SK-N-SH treated with all-trans-retinoic acid at 6 μM for 48 hours (cell line): ENCODE measurements around the gene SCAPER.
"Not testable (repeated sequence)": the region's sequence is repeated elsewhere in the genome, so short reads cannot be mapped to it uniquely, and the experiment has no call there.

ENCODE experiments used
- POU6F1 ChIP-seq: fragments of 250-450 bp; sonication (Bioruptor Pico); IDR thresholded peaks from 2 replicates; pipeline ENCODE4 v1.8.0; 2021; ENCODE audit warnings: low read depth, mild to moderate bottlenecking, moderate library complexity, borderline replicate concordance
- SNAI2 ChIP-seq: fragments of 250-450 bp; sonication (Bioruptor Pico); IDR thresholded peaks from 2 replicates; pipeline ENCODE4 v1.5.0; 2020; ENCODE audit warnings: mild to moderate bottlenecking, moderate library complexity
- ZFP3 ChIP-seq: fragments of 250-450 bp; sonication (Bioruptor Pico); IDR thresholded peaks from 2 replicates; pipeline ENCODE4 v1.5.0; 2020; ENCODE audit warnings: mild to moderate bottlenecking, moderate library complexity
- TF ChIP-seq, protein P1 (sequence below): fragments of 250-450 bp; sonication (Bioruptor Pico); IDR thresholded peaks from 2 replicates; pipeline ENCODE4 v1.5.0; 2020; ENCODE audit warnings: mild to moderate bottlenecking, moderate library complexity

GRCh38 chr15:76510663-76511062, 394.5 kb downstream of the SCAPER start:
- TF ChIP-seq POU6F1; ZFP3 (CRISPR knock-in tag); SNAI2: not testable (repeated sequence)
- TF ChIP-seq, protein P1, sequence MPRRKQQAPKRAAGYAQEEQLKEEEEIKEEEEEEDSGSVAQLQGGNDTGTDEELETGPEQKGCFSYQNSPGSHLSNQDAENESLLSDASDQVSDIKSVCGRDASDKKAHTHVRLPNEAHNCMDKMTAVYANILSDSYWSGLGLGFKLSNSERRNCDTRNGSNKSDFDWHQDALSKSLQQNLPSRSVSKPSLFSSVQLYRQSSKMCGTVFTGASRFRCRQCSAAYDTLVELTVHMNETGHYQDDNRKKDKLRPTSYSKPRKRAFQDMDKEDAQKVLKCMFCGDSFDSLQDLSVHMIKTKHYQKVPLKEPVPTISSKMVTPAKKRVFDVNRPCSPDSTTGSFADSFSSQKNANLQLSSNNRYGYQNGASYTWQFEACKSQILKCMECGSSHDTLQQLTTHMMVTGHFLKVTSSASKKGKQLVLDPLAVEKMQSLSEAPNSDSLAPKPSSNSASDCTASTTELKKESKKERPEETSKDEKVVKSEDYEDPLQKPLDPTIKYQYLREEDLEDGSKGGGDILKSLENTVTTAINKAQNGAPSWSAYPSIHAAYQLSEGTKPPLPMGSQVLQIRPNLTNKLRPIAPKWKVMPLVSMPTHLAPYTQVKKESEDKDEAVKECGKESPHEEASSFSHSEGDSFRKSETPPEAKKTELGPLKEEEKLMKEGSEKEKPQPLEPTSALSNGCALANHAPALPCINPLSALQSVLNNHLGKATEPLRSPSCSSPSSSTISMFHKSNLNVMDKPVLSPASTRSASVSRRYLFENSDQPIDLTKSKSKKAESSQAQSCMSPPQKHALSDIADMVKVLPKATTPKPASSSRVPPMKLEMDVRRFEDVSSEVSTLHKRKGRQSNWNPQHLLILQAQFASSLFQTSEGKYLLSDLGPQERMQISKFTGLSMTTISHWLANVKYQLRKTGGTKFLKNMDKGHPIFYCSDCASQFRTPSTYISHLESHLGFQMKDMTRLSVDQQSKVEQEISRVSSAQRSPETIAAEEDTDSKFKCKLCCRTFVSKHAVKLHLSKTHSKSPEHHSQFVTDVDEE (CRISPR knock-in tag): not testable (repeated sequence)
